Gastroesophageal sphincter (tissue), 4 donors: ENCODE data around the gene PRDM1. TPM values are rescaled to one million over a fixed set of nuclear protein-coding genes. Genes with fewer than 3 reads are reported as not detected.

ENCODE experiments used
- ATAC-seq: fragments of 150-250 bp; one replicate; pipeline ENCODE4 v1.9.1; 2016; ENCODE audit warnings: mild to moderate bottlenecking, moderate library complexity
- H3K27ac ChIP-seq, 4 donors: fragments of 200-600 bp; sonication (generic) in 3 of 4; 1 replicate in 3 of 4; 2 replicates in 1 of 4; pipeline ENCODE4 v1.5.1; 2016 to 2019
- H3K27me3 ChIP-seq: fragments of 200-600 bp; sonication (generic); one replicate; pipeline ENCODE4 v1.5.1; 2019
- H3K36me3 ChIP-seq, 2 donors: fragments of 200-600 bp; sonication (generic); one replicate each; pipeline ENCODE4 v1.5.1; 2019; ENCODE audit warnings: control low read depth in 1 of 2
- H3K4me1 ChIP-seq, 3 donors: fragments of 200-600 bp; sonication (generic); 1 replicate in 2 of 3; 2 replicates in 1 of 3; pipeline ENCODE4 v1.5.1; 2016 to 2019; ENCODE audit warnings: control low read depth in 2 of 3
- H3K4me3 ChIP-seq, 2 donors: fragments of 200-600 bp; sonication (generic); one replicate each; pipeline ENCODE4 v1.5.1; 2019; ENCODE audit warnings: mild to moderate bottlenecking in 1 of 2, moderate library complexity in 1 of 2
- H3K9me3 ChIP-seq, 3 donors: fragments of 200-600 bp; sonication (generic); one replicate each; pipeline ENCODE4 v1.5.1; 2017 to 2019; ENCODE audit warnings: control low read depth in 2 of 3
- EP300 ChIP-seq: sonication (generic); formaldehyde crosslinking; IDR thresholded peaks from one replicate; pipeline ENCODE4 v1.6.1; 2017; ENCODE audit warnings: antibody characterized with exemption, mild to moderate bottlenecking
- POLR2A ChIP-seq, 2 donors: fragments of 450-650 bp; IDR thresholded peaks; one replicate each; pipeline ENCODE4 v1.6.1; 2017; ENCODE audit warnings: antibody characterized with exemption in 2 of 2, mild to moderate bottlenecking in 2 of 2, moderate library complexity in 1 of 2
- POLR2AphosphoS5 ChIP-seq: sonication (generic); formaldehyde crosslinking; IDR thresholded peaks from one replicate; pipeline ENCODE4 v1.6.1; 2017; ENCODE audit warnings: antibody characterized with exemption
- WGBS, 2 donors: methylation state at CpG; one replicate each; pipeline ENCODE4 v1.1.5; 2018; ENCODE audit warnings: low coverage in 1 of 2; 5-methylcytosine and 5-hydroxymethylcytosine counted together
- total RNA-seq, 4 donors: library from RNA; depleted of rRNA; stranded (reverse); fragments of >200 nt; gene quantifications; one replicate each; pipeline ENCODE4 v1.1.0, GENCODE V29; 2016
- TF ChIP-seq, protein P1 (sequence below), 4 experiments: fragments of 200-600 bp in 2 of 4; fragments of 450-650 bp in 2 of 4; sonication (generic) in 1 of 4; IDR thresholded peaks; one replicate each; pipeline ENCODE4 v1.5.1; 2017 to 2019; ENCODE audit warnings: antibody characterized with exemption in 4 of 4, mild to moderate bottlenecking in 2 of 4, moderate library complexity in 2 of 4

PRDM1 gene
- total RNA-seq, 4 donors from 2014 or later = 1.8 to 4.0 (median 3.2) TPM

DNA sequence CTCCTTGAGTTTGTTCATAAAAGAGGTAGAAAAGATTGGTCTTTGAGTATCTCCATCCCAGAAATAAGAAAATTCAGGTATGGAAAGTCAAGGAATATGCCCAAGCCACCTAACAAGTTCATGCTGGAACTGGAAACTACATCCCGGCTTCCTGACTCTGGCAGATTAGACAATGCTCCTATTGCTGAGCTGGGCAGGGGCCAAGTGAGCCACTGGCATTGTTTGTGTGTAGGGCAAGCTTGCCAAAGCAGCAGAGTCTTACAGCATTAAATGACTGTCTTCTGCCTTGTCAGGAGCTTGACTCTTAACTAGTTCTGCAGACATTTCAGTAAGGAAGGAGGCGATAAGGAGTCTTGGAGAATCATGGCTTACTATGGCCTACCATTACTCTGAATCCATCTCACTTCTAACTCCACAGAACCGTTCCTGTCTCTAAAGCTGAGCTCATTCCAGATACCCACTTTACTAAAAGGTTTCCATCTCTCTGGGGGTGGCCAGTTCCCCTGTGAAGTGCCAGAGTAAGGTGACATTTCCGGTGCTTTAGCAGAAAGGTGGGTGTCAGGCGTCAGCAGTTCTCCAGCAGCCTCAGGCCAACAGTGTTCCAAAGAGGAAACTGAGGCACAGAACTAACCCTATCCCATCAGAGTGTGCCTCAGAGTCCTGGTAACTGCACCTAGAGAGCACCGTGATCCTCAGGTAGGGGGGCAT is 30.1 kb downstream of the PRDM1 start:
- no peak for ATAC-seq
- no peak overlapping the region for H3K4me3 ChIP-seq
- TF ChIP-seq POLR2A (IDR thresholded peaks at IDR 0.05) (no peak), EP300 (no peak), POLR2AphosphoS5 (no peak)
- TF ChIP-seq, protein P1, sequence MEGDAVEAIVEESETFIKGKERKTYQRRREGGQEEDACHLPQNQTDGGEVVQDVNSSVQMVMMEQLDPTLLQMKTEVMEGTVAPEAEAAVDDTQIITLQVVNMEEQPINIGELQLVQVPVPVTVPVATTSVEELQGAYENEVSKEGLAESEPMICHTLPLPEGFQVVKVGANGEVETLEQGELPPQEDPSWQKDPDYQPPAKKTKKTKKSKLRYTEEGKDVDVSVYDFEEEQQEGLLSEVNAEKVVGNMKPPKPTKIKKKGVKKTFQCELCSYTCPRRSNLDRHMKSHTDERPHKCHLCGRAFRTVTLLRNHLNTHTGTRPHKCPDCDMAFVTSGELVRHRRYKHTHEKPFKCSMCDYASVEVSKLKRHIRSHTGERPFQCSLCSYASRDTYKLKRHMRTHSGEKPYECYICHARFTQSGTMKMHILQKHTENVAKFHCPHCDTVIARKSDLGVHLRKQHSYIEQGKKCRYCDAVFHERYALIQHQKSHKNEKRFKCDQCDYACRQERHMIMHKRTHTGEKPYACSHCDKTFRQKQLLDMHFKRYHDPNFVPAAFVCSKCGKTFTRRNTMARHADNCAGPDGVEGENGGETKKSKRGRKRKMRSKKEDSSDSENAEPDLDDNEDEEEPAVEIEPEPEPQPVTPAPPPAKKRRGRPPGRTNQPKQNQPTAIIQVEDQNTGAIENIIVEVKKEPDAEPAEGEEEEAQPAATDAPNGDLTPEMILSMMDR (IDR thresholded peaks at IDR 0.05) = no peak
- no peak overlapping the region for H3K27ac ChIP-seq
- H3K4me1 ChIP-seq = no peaks in the 10 kb centered on the region
- WGBS, 2 donors = 65 to 100% methylated on average over 1 to 4 of the region's 6 CpGs
- H3K36me3 ChIP-seq = no peaks in the 10 kb centered on the region
- peaks cover 5% of the 10 kb centered on the region for H3K27me3 ChIP-seq
- H3K9me3 ChIP-seq = peaks cover 0 to 4% (median 0%) of the 10 kb centered on the region in 3 donors

GRCh38 chr6:106117579-106117978 is 31.4 kb downstream of the PRDM1 start:
- TF ChIP-seq POLR2AphosphoS5 = no peak
- no peak for TF ChIP-seq EP300
- TF ChIP-seq POLR2A (IDR thresholded peaks at IDR 0.05) = no peak
- TF ChIP-seq, protein P1 (IDR thresholded peaks at IDR 0.05) = no peak
- no peak overlapping the region for H3K4me3 ChIP-seq
- 67 to 75% methylated on average over 3 to 6 of the region's 6 CpGs for WGBS, 2 donors
- no peaks in the 10 kb centered on the region for H3K4me1 ChIP-seq
- H3K27me3 ChIP-seq = peaks cover 5% of the 10 kb centered on the region
- H3K9me3 ChIP-seq = peaks cover 0 to 4% (median 0%) of the 10 kb centered on the region in 3 donors
- no peak for ATAC-seq
- H3K36me3 ChIP-seq = no peaks in the 10 kb centered on the region
- H3K27ac ChIP-seq = no peak overlapping the region

GRCh38 chr6:106118835-106119431 is 32.8 kb downstream of the PRDM1 start:
- TF ChIP-seq, protein P1 (IDR thresholded peaks at IDR 0.05) = no peak
- TF ChIP-seq POLR2A (IDR thresholded peaks at IDR 0.05) = no peak
- TF ChIP-seq POLR2AphosphoS5 = no peak
- Histone ChIP-seq H3K36me3 (no peaks in the 10 kb centered on the region), H3K4me3 (no peak overlapping the region), H3K9me3 (peaks cover 0 to 4% (median 0%) of the 10 kb centered on the region in 3 donors), H3K27me3 (peaks cover 5% of the 10 kb centered on the region), H3K4me1 (no peaks in the 10 kb centered on the region), H3K27ac (no peak overlapping the region)
- 87 to 100% methylated on average over 3 of the region's 3 CpGs for WGBS, 2 donors
- no peak for ATAC-seq

- H3K27ac ChIP-seq = no peak overlapping the region
- H3K27me3 ChIP-seq = peaks cover 5% of the 10 kb centered on the region
- peaks cover 0 to 4% (median 0%) of the 10 kb centered on the region in 3 donors for H3K9me3 ChIP-seq
- no peak for TF ChIP-seq POLR2A (IDR thresholded peaks at IDR 0.05)
- TF ChIP-seq POLR2AphosphoS5 = no peak
- TF ChIP-seq EP300 = no peak
- TF ChIP-seq, protein P1 (IDR thresholded peaks at IDR 0.05) = no peak
- 80 to 92% methylated on average over 1 to 9 of the region's 9 CpGs for WGBS, 2 donors
- H3K36me3 ChIP-seq = no peaks in the 10 kb centered on the region
- no peaks in the 10 kb centered on the region for H3K4me1 ChIP-seq
- no peak for ATAC-seq
- H3K4me3 ChIP-seq = no peak overlapping the region
Measured at GRCh38 chr6:106119546-106119945, 33.4 kb downstream of the PRDM1 start.

GRCh38 chr6:106120006-106120405 is 33.9 kb downstream of the PRDM1 start:
- H3K4me3 ChIP-seq = no peak overlapping the region
- H3K9me3 ChIP-seq = peaks cover 0 to 4% (median 0%) of the 10 kb centered on the region in 3 donors
- H3K27me3 ChIP-seq = peaks cover 5% of the 10 kb centered on the region
- H3K36me3 ChIP-seq = no peaks in the 10 kb centered on the region
- 94 to 100% methylated on average over 2 of the region's 2 CpGs for WGBS, 2 donors
- ATAC-seq = no peak
- no peak overlapping the region for H3K27ac ChIP-seq
- H3K4me1 ChIP-seq = no peaks in the 10 kb centered on the region
- TF ChIP-seq, protein P1 (IDR thresholded peaks at IDR 0.05) = no peak
- TF ChIP-seq POLR2A (IDR thresholded peaks at IDR 0.05) = no peak
- no peak for TF ChIP-seq EP300
- no peak for TF ChIP-seq POLR2AphosphoS5
